Peyer's patch (tissue), 4 donors: ENCODE measurements around the gene ATP2C1.

Source experiments
- POLR2A ChIP-seq, 2 donors: fragments of 450-650 bp; IDR thresholded peaks; one replicate each; pipeline ENCODE4 v1.5.1; 2017; ENCODE audit warnings: antibody characterized with exemption in 2 of 2, mild to moderate bottlenecking in 2 of 2, moderate library complexity in 2 of 2
- TF ChIP-seq, protein P1 (sequence below), 6 experiments: fragments of 450-650 bp in 4 of 6; fragments of 200-600 bp in 2 of 6; sonication (generic) in 1 of 6; IDR thresholded peaks; one replicate each; pipeline ENCODE4 v1.5.1; 2017 to 2019; ENCODE audit warnings: antibody characterized with exemption in 6 of 6, mild to moderate bottlenecking in 3 of 6, moderate library complexity in 1 of 6

DNA sequence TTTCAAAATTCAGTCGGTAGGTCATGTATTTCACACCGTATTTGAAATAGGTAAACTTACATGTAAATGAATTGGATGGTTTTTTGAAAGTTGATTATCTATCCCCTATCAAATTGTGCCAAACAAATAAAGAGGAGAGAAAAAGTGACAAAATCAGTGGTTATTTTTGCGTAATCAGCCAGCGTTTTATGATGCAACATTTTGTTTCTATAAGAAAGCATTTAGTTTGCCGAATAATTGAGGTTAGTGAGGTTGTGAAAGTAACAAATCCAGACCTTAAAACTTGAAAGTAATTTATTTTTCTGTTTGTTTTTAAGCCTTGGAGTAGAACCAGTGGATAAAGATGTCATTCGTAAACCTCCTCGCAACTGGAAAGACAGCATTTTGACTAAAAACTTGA, 103.4 kb downstream of the ATP2C1 start:
- TF ChIP-seq, protein P1, sequence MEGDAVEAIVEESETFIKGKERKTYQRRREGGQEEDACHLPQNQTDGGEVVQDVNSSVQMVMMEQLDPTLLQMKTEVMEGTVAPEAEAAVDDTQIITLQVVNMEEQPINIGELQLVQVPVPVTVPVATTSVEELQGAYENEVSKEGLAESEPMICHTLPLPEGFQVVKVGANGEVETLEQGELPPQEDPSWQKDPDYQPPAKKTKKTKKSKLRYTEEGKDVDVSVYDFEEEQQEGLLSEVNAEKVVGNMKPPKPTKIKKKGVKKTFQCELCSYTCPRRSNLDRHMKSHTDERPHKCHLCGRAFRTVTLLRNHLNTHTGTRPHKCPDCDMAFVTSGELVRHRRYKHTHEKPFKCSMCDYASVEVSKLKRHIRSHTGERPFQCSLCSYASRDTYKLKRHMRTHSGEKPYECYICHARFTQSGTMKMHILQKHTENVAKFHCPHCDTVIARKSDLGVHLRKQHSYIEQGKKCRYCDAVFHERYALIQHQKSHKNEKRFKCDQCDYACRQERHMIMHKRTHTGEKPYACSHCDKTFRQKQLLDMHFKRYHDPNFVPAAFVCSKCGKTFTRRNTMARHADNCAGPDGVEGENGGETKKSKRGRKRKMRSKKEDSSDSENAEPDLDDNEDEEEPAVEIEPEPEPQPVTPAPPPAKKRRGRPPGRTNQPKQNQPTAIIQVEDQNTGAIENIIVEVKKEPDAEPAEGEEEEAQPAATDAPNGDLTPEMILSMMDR (IDR thresholded peaks at IDR 0.05), result no peak
- no peak for TF ChIP-seq POLR2A (IDR thresholded peaks at IDR 0.05)
